Measurements from ENCODE around the gene ZNF302.
A peak's percentile ranks its signal among the peaks of the same experiment; 100 is the strongest.
"Not testable (repeated sequence)": the region's sequence is repeated elsewhere in the genome, so short reads cannot be mapped to it uniquely, and the experiment has no call there.

Gene ZNF302

DNA sequence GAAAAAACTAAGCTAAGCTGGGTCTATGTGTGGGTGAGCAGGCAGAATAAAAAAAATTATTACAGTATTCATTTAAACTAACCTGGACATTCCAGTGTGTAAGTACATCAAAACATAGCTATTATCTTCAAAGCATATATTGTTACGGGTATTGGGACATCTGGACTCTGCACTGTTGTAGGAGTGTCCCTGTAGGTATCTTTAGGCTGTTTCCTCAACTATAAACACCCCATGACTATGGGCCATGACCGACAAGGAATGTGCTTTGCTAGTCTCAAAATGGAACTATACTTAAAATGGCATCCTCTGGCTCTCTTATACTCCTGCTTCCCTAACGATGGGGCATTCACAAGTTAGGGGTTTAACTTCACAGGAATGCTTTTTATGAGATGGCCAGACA, 3.9 kb upstream of the ZNF302 start:
- no peak for DNase-seq

DNA sequence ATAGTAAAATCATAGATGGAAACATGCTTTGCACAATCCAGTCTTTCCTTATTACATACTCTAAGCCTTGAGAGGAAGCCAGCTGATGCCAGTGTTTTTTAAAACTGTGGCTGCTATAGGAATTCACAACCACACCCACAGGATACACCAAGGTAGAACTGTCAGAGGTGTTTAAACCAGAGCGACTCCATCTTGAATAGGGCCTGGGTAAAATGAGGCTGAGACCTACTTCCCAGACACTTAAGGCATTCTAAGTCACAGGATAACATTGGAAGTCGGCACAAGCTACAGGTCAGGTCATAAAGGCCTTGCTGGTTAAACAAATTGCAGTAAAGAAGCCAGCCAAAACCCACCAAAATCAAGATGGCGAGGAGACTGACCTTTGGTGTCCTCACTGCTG, 2.2 kb upstream of the ZNF302 start:
- DNase-seq, result no peak

DNA sequence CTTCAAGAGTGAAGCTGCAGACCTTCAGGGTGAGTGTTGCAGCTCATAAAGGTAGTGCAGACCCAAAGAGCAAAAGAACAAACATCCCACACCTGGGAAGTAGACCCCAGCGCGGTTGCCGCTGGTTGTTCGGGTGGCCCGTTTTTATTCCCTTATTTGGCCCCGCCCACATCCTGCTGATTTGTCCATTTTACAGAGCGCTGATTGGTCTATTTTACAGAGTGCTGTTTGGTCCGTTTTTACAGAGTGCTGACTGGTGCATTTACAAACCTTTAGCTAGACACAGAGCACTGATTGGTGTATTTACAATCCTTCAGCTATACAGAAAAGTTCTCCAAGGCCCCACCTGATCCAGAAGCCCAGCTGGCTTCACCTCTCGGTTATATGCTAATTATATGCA, 1.6 kb upstream of the ZNF302 start:
- DNase-seq, result no peak

DNA sequence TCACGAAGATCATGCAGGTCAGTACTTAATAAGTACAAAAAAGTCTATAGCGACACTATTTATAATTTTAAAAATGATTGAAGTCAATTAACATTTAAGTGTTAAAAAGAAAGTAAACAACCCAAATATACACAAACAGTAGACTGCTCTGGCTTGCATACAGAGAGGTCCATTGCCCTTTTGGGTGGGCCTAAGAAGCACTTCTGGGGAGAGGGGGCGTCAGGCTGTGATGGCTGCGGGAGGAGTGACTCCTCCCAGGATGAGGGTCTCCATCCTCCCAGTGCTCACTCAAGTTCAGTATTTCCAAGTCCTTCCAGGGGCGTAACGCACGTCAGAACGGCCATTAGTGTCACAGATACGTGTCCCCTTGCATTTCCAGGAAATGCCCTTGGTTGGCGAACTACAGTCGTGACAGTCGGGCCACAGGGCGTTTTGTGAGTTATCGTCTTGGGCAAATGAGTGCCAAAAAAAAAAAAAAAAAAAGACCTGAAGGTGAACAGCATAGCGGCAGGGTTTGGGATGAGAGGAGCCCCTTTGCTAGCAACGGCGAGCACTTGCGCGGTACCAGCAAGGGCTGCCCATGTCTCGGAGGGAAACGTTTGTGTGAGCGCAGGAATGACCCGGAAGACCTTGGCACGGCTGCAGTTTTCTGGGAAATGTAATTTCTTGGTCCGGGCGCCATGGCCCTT, 637 bp upstream of the ZNF302 start, which contains the start of gene SCGB2B2:
TSS of gene SCGB2B2 (minus strand) at position 463 of the 689 bp plus-strand sequence. CDS start 82,596 bp downstream, outside the sequence.
- peak; percentile 65 for DNase-seq

DNA sequence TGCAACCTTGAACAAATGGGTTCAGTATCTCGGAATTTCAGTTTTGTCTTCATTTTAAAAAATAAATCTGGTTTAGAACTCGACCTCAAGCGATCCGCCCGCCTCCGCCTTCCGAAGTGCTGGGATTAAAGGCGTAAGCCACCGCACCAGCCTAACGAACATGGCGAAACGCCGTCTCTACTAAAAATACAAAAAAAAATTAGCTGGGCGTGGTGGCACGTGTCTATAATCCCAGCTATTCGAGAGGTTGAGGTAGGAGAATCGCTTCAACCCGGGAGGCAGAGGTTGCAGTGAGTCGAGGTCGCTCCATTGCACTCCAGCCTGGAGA, 571 bp downstream of the ZNF302 start:
- no peak for DNase-seq

DNA sequence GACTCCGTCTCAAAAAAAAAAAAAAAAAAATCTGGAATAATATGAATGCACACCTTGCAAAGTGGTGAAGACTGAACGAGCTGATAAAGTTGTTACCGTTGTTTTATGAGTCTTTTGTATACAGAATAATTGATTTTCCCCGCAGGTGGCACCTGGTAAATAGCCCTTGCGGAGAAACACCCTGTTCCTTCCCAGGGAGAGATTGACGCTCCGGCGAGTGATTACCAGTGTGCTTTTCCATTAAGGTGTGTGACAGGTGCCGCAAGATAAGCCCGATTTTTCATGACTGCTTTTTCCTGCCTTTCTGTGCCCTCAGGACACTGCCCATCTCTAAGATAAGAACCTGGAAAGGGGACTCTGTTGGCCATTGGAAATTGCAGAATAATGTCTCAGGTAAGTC, 943 bp downstream of the ZNF302 start:
- no peak for DNase-seq

DNA sequence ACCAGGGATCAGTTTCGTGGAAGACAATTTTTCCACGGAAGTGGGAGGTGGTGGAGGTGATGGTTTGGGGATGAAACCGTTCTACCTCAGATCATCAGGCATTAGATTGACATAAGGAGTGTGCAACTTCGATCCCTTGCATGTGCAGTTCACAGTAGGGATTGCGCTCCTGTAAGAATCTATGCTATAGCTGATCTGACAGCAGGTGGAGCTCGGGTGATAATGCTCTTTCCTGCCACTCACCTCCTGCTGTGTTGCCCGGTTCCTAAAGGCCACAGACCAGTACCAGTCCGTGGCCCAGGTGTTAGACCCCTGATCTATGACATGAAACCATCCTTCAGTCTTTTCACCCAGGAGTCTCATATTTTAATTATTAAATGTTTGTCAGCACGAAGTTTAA, 4.0 kb downstream of the ZNF302 start:
- no peak for DNase-seq

DNA sequence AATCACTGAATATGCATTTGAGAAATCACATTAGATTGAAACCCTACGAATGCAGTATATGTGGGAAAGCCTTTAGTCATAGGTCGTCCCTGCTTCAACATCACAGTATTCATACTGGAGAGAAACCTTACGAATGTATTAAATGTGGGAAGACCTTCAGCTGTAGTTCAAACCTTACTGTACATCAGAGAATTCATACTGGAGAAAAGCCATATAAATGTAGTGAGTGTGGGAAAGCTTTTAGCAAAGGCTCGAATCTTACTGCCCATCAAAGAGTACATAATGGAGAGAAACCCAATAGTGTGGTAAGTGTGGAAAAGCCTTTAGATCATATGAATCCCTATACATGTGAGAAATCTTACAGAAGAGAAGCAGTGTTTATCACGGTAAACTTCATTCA, 7.8 kb downstream of the ZNF302 start:
- not testable (repeated sequence) for DNase-seq

DNA sequence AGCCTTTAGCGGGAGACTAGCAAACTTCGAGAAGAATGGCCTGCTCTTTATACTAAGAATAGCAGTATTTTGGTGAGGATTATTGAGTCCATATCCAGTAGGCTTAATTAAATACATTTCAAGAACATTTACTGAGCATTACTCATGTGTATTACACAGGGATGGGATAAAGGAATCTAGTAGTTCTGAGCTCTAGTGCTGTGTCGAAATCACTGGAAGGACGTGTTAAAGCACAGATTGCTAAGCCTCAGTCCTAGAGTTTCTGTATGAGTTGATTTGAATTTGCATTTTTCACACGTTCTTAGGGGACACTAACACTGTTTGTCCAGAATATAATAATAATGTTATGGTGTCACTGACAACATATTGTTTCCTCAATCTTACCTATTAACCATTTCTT, 9.0 kb downstream of the ZNF302 start:
- no peak for DNase-seq

DNA sequence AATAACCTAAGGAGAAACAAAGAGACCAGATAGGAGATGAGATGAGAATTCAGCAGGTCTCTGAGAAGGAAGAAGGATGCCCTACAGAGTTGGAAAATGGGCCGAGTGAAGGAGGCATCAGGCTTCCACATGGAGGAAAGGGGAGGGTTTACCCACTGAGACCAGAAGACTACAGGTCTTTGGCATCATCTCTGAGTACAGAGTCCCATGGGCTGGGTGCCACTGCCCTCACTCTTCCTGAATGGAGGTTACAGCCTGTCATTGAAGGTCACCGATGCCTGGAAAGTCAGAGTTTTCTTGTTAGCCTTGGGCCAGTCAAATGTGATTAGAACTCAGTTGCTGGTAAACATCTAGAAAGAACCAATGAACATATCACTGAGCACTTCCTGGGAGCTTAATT, 9.9 kb downstream of the ZNF302 start:
- no peak for DNase-seq

DNA sequence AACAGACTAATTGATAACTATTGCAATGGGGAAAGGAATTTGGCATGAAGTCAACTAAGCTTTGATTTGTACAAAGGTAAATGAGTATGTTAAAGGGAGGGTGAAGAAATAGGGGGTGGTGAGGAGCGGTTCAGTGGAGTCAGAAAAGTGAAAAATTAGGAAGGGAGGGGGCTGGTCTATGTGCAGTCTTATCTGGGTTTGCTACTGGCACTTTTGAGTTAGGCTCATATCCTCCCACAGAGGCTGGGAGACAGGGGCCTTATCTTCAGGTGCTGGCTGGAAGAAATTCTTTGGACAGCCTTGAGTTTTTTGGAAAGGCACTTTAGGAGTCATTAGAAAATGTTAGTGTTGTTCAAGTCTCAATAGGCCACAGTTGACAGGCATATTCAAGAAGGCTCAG, 11.1 kb downstream of the ZNF302 start:
- DNase-seq, result no peak

DNA sequence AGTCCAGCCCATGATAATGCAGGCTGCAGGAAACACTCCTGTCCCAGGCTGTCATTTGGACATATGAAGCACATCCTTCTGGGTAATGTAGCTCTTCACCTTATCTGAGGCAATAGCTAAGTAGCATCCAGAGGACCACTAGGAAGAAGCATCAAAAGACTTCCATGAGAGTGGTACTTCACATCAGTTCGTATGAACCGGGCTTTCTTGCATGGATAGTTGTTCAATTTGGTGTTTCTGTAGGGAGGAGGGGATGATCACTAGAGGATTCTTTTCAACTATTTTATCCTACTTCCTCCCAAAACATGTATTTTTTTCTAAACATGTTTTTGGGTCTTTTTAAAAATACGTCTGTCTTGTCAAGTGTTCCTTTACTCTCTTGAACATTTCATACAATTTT, 12.9 kb downstream of the ZNF302 start:
- DNase-seq, result no peak

DNA sequence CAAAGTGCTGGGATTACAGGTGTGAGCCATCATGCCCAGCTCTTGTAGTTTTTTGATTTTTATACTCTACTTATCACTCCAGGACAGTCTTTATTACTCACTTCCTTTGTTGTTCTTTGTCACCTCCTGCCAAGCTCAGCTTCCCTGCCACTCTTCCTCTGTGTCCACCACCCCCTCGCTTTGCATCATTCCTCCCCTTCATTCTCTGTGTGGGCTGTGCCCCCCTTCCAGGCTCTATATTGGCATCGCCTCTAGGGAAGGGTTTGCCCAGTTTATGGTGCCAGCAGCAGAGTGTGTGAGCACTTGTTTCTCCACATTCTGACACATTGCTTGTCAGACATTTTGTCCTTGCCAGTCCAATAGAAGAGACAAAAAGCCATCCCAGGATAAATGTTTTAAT, 15.1 kb downstream of the ZNF302 start:
- DNase-seq, result no peak

DNA sequence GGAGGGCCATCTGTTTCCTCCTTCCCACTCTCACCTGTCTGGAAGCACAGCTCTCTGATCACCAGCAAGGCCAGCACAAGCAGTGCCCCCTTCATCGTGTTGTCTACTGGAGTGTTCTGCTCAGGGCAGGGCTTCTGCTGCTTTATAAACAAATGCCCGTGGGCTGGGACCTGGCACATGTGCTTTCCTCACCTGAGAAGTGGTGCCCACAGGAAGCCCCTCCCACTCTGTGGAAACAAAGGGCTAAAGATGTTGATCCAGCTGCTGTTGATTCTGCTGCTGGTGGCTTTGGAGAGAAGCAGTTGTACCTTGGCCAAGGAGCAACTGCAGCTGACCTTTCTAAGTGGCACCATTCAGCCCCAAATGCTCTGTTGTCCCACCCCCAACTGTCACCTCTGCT, 30.2 kb downstream of the ZNF302 start:
- DNase-seq, result no peak

DNA sequence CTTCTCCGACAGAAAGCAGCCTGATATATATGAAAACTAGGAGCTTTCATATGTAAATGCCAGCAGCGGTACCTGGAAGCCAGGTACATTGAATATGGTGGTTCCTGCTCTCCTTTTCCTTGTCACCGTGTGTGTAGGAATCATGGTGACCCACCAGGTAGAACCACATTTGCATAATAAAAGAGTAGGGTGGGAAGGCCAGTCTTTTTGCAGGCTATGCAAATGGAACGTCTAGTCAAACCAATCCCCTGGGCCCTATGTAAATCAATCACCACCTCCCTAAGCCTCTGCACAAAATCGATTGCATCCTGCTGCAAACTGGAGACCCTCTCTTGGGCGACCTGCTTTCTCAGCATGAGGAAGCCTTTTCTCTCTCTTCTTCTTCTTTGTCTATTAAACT, 34.4 kb downstream of the ZNF302 start:
- DNase-seq, result no peak

DNA sequence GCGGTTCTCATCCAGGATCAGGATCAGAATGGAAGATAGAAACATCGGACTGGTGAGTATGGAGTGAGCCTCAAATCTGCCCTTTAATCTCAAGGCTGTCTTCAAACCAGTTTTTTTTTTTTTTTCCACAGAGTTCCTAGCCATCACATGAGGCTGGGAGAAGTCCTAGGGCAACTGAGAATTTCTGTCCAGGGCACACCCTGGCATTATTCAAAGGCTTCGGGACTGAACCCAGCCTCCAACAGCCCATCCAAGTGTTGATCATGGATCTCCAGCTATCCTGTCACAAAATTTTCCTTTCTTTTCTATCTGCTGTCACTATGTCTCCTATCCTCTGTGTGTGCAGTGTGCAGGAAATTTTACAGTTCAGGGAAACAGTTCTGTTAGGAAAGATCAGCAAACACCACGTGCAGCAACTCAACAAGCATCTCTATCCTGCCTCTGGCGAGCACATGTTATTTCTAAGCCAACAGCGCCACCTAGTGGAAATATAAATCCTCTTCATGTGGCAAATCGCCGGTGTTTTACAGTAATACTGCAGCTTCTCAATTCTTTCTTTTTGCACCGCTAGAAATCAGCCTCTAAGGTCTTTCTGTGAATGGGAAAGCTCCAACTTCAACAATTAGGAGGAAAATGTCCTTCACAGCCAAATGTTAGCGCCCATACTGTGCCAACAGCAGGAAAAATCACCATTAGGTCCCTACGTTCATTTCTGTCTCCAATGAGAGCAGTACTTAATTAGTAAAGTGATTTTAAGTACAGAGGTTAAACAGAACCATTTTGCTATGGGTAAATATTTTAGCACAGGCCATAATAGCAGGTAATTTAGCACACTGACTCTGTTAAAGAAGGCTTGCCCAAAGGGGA, 35.1 kb downstream of the ZNF302 start:
- DNase-seq, result peak; percentile 31

DNA sequence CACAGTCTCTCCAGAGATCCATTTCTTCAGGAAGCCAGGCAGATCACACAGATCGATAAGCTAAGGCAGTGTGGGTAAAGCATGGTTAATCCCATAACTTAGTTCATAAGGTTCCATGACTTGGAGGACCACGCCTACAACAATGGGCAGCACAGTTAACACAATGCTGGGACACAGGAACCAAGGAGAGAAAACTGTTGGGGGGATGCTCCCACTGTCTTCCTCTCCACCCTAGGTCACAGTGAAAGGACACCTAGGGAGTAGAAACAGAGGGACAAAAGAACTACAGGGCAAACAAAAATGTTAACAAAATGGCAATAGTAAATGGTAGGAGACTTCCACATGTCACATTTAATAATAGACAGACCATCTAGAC, 35.8 kb downstream of the ZNF302 start:
- no peak for DNase-seq

DNA sequence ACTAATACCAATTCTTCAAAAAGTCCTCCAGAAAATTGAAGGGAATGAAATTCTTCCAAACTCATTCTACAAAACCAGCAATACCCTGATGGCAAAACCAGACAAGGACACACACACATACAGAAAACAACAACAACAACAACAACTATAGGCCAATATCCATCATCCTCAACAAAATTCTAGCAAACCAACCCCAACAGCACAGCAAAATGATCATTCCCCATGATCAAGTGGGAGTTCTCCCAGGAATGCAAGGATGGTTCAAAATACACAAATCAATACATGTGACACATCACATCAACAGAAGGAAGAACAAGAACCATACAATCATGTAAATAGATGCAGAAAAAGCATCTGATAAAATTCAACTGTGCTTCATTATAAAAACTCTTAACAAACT, 37.9 kb downstream of the ZNF302 start:
- DNase-seq, result no peak

DNA sequence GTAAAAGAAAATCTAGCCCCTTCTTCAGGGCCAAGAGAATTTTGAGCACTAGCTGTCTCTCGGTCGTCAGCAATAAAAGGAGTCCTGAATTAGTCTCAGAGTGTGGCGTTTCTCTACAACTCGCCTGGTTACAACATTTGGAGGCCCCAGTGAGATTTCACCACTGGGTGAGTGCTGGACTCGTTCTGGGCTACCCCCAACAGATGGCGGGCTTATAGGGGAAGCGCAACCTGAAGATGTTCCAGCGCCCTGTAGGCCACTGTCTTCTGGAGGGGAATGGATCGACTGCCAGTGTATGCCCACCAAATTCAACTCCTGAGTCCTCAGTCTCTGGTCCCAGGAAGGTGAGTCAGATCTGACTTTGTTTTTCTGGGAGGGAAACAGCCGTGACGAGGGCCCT, 44.9 kb downstream of the ZNF302 start:
- DNase-seq, result no peak

DNA sequence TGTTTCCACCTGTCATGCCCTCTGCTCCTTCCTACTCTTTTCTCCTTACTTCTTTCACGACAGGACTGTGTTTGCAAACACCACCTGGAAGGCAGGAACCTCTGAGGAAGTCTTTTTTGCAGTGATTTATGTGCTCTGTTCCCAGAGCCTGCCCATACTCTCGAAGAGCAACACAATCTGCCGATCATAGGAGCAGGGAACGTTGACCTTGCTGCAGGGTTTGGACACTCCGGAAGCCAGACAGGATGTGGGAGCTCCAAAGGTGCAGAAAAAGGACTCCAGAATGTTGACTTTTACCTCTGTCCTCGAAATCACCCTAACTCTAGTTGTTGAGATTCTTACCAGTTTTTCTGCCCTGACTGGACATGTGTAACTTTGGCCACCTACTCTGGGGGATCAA, 47.9 kb downstream of the ZNF302 start:
- no peak for DNase-seq

DNA sequence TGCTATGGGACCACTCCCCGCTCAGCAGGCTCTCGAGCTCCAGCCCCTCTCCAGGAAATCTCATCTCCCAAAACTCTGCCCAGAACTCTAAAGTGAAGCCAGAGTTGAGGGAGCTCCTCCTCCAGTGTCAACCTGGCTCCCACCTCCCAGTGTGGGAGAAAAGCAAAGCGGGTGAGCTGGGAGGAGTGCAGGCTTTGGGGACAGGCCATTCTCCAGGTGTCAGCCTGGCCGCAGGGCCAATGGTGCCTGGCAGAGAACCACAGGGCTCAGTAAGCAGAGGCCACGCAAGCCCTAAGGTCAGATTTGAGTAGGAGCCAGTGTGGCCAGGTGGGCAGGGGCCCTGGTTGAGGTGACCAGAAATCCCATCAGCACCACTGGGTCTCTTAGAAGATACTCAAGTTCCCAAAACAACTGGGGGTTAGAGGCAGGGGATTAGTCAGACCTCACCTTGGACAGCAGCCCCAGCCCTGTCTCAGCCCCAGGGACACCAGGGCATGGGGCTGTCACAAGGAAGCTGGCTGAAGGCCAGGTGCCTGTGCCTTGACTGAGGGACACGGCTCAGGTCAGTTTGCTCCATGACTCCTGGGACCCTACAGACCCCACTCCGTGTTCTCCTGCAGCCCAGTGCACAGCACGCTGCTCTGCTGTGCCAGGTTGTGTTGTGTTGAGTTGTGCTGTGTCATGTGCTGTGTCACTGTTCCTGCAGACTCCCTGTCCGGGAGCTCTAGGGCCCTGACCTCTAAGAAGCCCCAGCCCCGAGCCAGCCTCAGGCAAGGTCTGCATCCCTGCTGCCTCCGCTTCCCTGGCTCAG, 53.7 kb downstream of the ZNF302 start:
- DNase-seq, result no peak

DNA sequence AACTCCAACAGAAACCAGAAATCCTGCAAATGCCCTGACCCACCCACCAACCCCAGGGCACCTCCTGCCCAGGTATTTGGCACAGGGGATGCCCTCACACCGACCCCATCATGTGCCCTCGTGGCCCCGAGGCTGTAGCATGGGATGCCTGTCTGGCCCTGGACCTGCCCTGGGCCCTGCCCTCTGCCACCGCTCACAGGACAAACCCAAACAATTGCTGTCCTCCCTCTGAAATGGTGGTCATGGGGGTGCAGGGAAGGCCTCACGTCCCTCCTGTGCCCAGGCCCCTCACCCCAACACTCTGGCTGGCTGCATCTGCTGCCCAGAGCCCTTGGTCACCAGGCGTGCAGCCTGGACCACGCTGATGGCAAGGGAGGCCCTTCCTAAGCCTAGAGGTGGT, 54.5 kb downstream of the ZNF302 start:
- DNase-seq, result no peak

DNA sequence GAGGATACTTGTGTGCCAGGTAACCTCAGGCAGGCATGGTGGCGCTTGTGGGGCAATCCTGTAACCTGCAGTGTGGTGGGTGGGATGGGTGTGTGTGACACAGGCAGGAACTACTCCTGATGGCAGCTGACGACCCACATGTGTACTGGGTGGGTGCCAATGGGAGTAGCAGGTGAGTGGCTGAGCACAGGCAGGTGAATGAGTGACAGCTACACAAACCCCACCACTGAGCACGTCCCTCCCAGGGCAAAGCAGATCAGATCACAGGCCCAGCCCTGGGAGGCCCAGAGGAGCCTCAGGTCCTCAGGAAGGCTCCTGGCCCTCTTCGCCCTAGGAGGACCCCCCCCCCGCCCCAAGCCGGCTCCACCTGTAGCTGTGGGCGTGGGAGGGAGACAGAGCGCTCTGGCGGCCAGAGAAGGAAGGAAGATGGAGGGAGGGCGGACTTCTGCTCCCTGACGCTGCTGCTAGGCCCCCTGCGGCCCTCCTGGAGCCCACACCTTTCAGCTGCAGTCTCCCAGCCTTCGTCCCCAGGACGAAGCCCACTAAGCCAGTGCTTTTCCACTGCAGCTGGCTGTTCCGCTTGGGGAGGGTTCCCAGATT, 55.2 kb downstream of the ZNF302 start:
- no peak for DNase-seq

All from CD4-positive, alpha-beta T cell treated with Interferon gamma for 1 hour (primary cell).